ENCODE measurements around the gene FREM3.
"Not testable (repeated sequence)": the region's sequence is repeated elsewhere in the genome, so short reads cannot be mapped to it uniquely, and the experiment has no call there.

The FREM3 gene

GRCh38 chr4:143701365-143701764, 890 bp upstream of the FREM3 start:
- TF ChIP-seq SUZ12 (IDR thresholded peaks at IDR 0.05; ENCODE audit: extremely low read depth, insufficient read depth, insufficient read length) (no peak), ZNF274 (IDR thresholded peaks at IDR 0.05; ENCODE audit: low read depth, low read length) (no peak), YY1 (IDR thresholded peaks at IDR 0.05; ENCODE audit: insufficient read depth, insufficient read length) (no peak)
- Histone ChIP-seq H3K27me3 (ENCODE audit: insufficient read depth, insufficient read length) (peaks cover 54% of the 10 kb centered on the region), H3K4me3 (ENCODE audit: insufficient read length, low read depth) (no peak overlapping the region), H3K4me1 (ENCODE audit: insufficient read depth, insufficient read length) (peaks cover 2% of the 10 kb centered on the region), H3K9me3 (ENCODE audit: insufficient read depth, low read length) (no peaks in the 10 kb centered on the region), H3K36me3 (ENCODE audit: insufficient read depth, insufficient read length, low read length) (no peaks in the 10 kb centered on the region), H3K9ac (ENCODE audit: insufficient read length, low read depth) (no peak overlapping the region)
- no peak for DNase-seq (ENCODE audit: low read depth, low spot score)

GRCh38 chr4:143700046-143700415, 444 bp downstream of the FREM3 start:
- Histone ChIP-seq H3K9me3 (ENCODE audit: insufficient read depth, low read length) (no peaks in the 10 kb centered on the region), H3K27me3 (ENCODE audit: insufficient read depth, insufficient read length) (peaks cover 54% of the 10 kb centered on the region), H3K9ac (ENCODE audit: insufficient read length, low read depth) (peak overlapping the region; percentile 50), H3K4me1 (ENCODE audit: insufficient read depth, insufficient read length) (peaks cover 2% of the 10 kb centered on the region), H3K36me3 (ENCODE audit: insufficient read depth, insufficient read length, low read length) (no peaks in the 10 kb centered on the region), H3K4me3 (ENCODE audit: insufficient read length, low read depth) (peak overlapping the region; percentile 51)
- no peak for DNase-seq (ENCODE audit: low read depth, low spot score)
- TF ChIP-seq SUZ12 (IDR thresholded peaks at IDR 0.05; ENCODE audit: extremely low read depth, insufficient read depth, insufficient read length), result no peak
- no peak for TF ChIP-seq ZNF274 (IDR thresholded peaks at IDR 0.05; ENCODE audit: low read depth, low read length)
- no peak for TF ChIP-seq YY1 (IDR thresholded peaks at IDR 0.05; ENCODE audit: insufficient read depth, insufficient read length)

- Histone ChIP-seq H3K9ac (ENCODE audit: insufficient read length, low read depth) (peak overlapping the region; percentile 50), H3K36me3 (ENCODE audit: insufficient read depth, insufficient read length, low read length) (no peaks in the 10 kb centered on the region), H3K4me1 (ENCODE audit: insufficient read depth, insufficient read length) (peaks cover 2% of the 10 kb centered on the region), H3K4me3 (ENCODE audit: insufficient read length, low read depth) (peak overlapping the region; percentile 51), H3K27me3 (ENCODE audit: insufficient read depth, insufficient read length) (peaks cover 54% of the 10 kb centered on the region), H3K9me3 (ENCODE audit: insufficient read depth, low read length) (no peaks in the 10 kb centered on the region)
- TF ChIP-seq ZNF274 (IDR thresholded peaks at IDR 0.05; ENCODE audit: low read depth, low read length), result no peak
- no peak for TF ChIP-seq YY1 (IDR thresholded peaks at IDR 0.05; ENCODE audit: insufficient read depth, insufficient read length)
- no peak for TF ChIP-seq SUZ12 (IDR thresholded peaks at IDR 0.05; ENCODE audit: extremely low read depth, insufficient read depth, insufficient read length)
- no peak for DNase-seq (ENCODE audit: low read depth, low spot score)
These were observed 987 bp downstream of the FREM3 start for GRCh38 chr4:143699331-143700045.

GRCh38 chr4:143693856-143694255, 6.6 kb downstream of the FREM3 start:
- no peak for DNase-seq (ENCODE audit: low read depth, low spot score)
- H3K27me3 ChIP-seq (ENCODE audit: insufficient read depth, insufficient read length), result peaks cover 13% of the 10 kb centered on the region
- TF ChIP-seq YY1 (IDR thresholded peaks at IDR 0.05; ENCODE audit: insufficient read depth, insufficient read length) (no peak), ZNF274 (IDR thresholded peaks at IDR 0.05; ENCODE audit: low read depth, low read length) (no peak), SUZ12 (IDR thresholded peaks at IDR 0.05; ENCODE audit: extremely low read depth, insufficient read depth, insufficient read length) (no peak)

GRCh38 chr4:143692241-143692640, 8.2 kb downstream of the FREM3 start:
- TF ChIP-seq YY1 (IDR thresholded peaks at IDR 0.05; ENCODE audit: insufficient read depth, insufficient read length), result no peak
- TF ChIP-seq ZNF274 (IDR thresholded peaks at IDR 0.05; ENCODE audit: low read depth, low read length), result no peak
- no peak for TF ChIP-seq SUZ12 (IDR thresholded peaks at IDR 0.05; ENCODE audit: extremely low read depth, insufficient read depth, insufficient read length)

More at GRCh38 chr4:143693856-143694255, 6.6 kb downstream of the FREM3 start:
- Histone ChIP-seq H3K9ac (ENCODE audit: insufficient read length, low read depth) (no peak overlapping the region), H3K36me3 (ENCODE audit: insufficient read depth, insufficient read length, low read length) (no peaks in the 10 kb centered on the region), H3K9me3 (ENCODE audit: insufficient read depth, low read length) (no peaks in the 10 kb centered on the region), H3K4me1 (ENCODE audit: insufficient read depth, insufficient read length) (no peaks in the 10 kb centered on the region), H3K4me3 (ENCODE audit: insufficient read length, low read depth) (no peak overlapping the region)

GRCh38 chr4:143679434-143679833, 21.0 kb downstream of the FREM3 start:
- DNase-seq (ENCODE audit: low read depth, low spot score), result no peak
- Histone ChIP-seq H3K4me1 (ENCODE audit: insufficient read depth, insufficient read length) (no peaks in the 10 kb centered on the region), H3K4me3 (ENCODE audit: insufficient read length, low read depth) (no peak overlapping the region), H3K27me3 (ENCODE audit: insufficient read depth, insufficient read length) (no peaks in the 10 kb centered on the region), H3K36me3 (ENCODE audit: insufficient read depth, insufficient read length, low read length) (no peaks in the 10 kb centered on the region), H3K9ac (ENCODE audit: insufficient read length, low read depth) (no peak overlapping the region), H3K9me3 (ENCODE audit: insufficient read depth, low read length) (no peaks in the 10 kb centered on the region)
- TF ChIP-seq SUZ12 (IDR thresholded peaks at IDR 0.05; ENCODE audit: extremely low read depth, insufficient read depth, insufficient read length) (no peak), YY1 (IDR thresholded peaks at IDR 0.05; ENCODE audit: insufficient read depth, insufficient read length) (no peak), ZNF274 (IDR thresholded peaks at IDR 0.05; ENCODE audit: low read depth, low read length) (no peak)

More at GRCh38 chr4:143692241-143692640, 8.2 kb downstream of the FREM3 start:
- Histone ChIP-seq H3K4me1 (ENCODE audit: insufficient read depth, insufficient read length) (no peaks in the 10 kb centered on the region), H3K9me3 (ENCODE audit: insufficient read depth, low read length) (no peaks in the 10 kb centered on the region), H3K36me3 (ENCODE audit: insufficient read depth, insufficient read length, low read length) (no peaks in the 10 kb centered on the region), H3K9ac (ENCODE audit: insufficient read length, low read depth) (no peak overlapping the region), H3K27me3 (ENCODE audit: insufficient read depth, insufficient read length) (no peaks in the 10 kb centered on the region), H3K4me3 (ENCODE audit: insufficient read length, low read depth) (no peak overlapping the region)
- DNase-seq (ENCODE audit: low read depth, low spot score), result no peak

GRCh38 chr4:143673629-143674028, 26.8 kb downstream of the FREM3 start:
- DNase-seq (ENCODE audit: low read depth, low spot score); H3K27me3 ChIP-seq (ENCODE audit: insufficient read depth, insufficient read length); H3K9me3 ChIP-seq (ENCODE audit: insufficient read depth, low read length); H3K9ac ChIP-seq (ENCODE audit: insufficient read length, low read depth); H3K4me3 ChIP-seq (ENCODE audit: insufficient read length, low read depth); H3K4me1 ChIP-seq (ENCODE audit: insufficient read depth, insufficient read length); H3K36me3 ChIP-seq (ENCODE audit: insufficient read depth, insufficient read length, low read length): not testable (repeated sequence)
